NCI-H187 (cell line): ENCODE results near the gene ECT2.
"Not testable (repeated sequence)": the region's sequence is repeated elsewhere in the genome, so short reads cannot be mapped to it uniquely, and the experiment has no call there.

Source experiments
- DNase-seq, 2 experiments: peaks; one replicate each; lab custom pipeline; 2025; lab: John Stamatoyannopoulos, UW

The ECT2 gene

DNA sequence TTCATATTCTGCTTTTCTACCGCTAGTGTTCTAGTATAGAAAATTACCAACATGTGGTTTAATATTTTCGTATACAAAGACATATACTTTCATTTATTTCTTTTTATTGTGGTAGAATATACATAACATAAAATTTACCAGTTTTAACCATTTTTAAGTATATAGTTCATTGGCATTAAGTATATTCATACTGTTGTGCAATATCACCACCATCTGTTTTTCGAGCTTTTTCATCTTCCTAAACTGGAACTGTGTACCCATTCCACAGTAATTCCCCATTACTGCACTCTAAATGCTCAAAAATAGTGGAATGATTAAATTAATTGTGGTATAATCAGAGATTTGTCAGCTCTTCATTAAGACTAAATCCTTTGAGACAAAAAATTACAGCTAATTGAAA, 62.9 kb downstream of the ECT2 start:
- no peak for DNase-seq

DNA sequence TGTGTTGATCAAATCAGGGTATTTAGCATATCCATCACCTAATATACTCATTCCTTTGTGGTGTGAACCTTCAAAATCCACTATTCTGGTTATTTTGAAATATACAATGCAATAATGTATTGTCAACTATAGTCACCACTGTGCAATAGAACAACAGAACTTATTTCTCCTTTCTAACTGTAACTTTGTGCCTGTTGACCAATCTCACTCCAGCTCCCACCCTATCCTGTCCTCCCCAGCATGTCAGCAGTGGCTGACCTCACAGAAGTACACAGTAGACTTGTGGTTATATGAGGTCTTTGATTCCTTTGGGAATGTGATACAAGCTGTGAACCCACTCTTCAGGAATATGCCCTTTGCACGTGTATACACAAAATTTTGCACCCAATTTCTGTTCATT, 64.2 kb downstream of the ECT2 start:
- DNase-seq, result no peak

DNA sequence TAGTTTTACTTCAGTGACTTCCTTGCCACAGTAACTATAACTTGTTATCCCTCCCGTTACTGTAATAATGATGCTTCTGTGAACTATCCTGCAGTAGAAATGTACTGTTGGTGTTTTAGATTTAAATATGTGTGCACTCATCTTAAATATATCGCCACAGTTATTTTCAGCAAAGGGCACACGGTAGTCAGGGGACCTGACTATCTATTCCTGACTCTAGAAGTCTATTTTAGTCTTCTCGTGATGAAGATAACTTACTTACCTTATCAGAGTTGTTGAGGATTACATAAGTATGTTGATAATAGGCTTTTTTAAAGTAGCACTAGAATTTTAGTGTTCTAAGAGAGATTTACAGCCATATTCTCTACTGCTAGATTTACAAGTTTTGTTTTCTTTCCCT, 65.3 kb downstream of the ECT2 start:
- no peak for DNase-seq

DNA sequence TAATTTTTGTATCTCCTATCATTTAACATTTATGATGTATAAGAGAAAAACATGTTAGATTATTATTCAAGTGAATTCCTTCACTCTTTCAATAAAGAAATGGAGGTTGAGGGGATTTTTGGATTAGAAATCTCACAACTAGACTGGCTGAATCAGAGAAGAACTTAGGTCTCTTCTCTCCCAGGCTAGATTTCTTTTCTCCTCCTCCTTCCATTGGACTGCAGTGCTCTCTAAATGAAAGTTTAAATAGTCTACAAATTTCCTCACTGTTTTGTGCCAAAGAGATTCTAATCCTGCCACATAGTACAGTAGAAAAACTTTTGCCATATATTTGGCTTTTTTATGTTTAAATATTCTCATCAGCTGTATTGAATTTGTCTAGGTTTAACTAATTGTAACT, 65.8 kb downstream of the ECT2 start:
- DNase-seq, result no peak

DNA sequence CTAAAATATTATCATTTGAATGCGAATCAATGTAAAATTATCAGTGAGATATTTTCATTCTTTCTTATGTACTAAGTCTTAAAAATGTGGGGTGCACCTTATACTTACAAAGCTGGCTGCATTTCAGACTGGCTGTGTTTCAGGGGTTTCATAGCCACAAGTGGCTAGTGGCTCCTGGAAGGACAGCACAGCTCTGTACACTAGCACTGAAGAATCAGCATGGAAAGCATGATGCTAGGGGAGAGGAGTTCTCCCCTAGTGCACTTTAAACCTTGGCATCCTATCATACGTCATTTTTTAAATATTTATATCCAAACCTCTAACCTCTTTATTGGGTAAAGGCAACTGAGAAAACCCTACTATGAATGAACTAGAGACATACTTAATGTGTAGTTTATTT, 66.4 kb downstream of the ECT2 start:
- no peak for DNase-seq

DNA sequence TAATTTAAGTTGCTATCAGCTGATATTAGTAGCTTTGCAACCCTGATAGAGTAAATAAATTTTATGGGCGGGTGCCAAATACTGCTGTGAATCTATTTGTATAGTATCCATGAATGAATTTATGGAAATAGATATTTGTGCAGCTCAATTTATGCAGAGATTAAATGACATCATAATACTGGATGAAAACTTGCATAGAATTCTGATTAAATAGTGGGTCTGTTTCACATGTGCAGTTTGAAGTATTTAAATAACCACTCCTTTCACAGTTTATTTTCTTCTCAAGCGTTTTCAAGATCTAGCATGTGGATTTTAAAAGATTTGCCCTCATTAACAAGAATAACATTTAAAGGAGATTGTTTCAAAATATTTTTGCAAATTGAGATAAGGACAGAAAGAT, 70.0 kb downstream of the ECT2 start:
- DNase-seq, result no peak

DNA sequence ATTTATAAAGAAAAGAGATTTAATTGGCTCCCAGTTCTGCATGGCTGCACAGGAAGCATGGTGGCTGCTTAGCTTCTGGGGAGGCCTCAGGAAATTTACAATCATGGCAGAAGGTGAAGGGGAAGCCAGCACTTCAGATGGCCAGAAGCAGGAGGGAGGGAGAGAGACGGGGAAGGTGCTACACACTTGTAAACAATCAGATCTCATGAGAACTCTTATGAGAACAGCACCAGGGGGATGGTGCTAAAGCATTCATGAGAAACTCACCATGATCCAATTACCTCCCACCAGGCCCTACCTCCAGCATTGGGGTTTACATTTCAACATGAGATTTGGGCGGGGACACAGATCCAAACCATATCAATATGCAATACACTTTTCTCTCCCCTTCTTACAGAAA, 73.7 kb downstream of the ECT2 start:
- peak; percentile 4 to 32 for DNase-seq

DNA sequence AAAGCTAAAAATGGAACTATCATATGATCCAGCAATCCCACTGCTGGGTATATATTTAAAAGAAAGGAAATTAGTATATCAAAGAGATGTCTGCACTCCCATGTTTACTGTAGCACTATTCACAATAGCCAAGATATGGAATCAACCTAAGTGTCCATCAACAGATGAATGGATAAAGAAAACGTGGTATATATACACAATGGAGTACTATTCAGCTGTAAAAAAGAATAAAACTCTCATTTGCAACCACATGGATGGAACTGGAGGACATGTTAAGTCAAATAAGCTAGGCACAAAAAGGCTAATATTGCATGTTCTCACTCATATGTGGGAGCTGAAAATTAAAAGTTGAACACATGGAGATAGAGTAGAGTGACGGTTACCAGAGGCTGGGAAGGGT, 76.7 kb downstream of the ECT2 start:
- DNase-seq, result not testable (repeated sequence)

DNA sequence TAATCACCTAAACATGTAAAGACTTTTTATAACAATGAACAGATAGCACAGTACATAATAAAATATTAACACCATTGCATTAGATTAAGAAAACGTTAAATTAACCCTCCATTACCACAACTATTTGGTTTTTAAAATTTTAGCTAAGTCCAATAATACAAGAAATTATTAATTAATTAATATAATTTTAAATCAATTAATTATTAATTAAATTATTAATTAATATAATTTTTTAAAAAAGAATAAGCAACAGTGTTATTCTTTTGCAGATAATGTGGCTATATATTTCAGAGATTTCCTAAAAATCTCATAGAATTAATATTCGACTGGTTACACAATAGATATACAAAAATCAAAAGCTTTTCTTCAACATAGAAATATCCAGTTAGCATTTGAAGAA, 82.5 kb downstream of the ECT2 start:
- no peak for DNase-seq

DNA sequence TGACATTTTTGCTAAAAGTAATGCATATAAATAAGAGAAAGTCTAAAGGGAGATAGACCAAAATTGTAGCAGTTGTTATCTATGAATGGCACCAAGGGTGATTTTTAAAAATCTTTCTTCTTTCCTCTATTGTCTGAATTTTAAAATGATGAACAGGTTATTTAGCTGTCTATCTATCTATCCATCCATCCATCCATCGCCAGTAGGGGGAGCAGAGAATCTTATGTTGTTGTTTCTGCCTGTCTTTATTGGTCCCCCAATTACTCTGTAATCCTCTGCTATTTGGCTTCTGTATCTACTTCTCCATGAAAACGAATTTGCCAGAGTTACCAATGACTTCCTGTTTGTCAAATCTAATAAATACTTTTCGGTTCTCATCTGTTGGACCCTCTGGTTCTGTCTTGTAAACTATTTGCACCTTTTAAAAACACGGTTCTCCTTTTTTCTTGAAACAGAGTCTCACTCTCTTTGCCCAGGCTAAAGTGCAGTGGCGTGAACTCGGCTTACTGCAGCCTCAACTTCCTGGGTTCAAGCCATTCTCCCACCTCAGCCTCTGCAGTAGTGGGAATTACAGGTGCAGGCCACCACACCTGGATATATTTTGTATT, 86.0 kb downstream of the ECT2 start:
- peak in 1 of 2 experiments; percentile 0 for DNase-seq

DNA sequence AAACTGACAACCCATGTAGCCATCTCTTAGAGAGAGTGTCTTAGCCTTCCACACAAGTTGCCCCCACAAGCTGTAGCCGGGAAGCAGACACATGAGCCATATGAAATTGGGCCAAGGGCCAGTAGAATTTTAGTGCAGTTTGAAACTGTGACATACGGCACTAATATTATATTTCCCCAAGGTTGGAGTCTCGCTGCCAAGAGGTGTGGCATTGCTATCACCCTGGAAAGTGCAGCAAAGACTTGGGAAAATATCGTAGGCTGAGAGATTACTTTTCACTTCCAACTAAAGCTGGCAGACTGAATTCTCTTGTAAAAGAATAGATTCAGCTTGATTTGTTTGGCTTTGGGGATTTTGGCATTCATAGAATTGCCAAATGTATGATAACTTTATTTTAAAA, 89.2 kb downstream of the ECT2 start:
- DNase-seq, result no peak

DNA sequence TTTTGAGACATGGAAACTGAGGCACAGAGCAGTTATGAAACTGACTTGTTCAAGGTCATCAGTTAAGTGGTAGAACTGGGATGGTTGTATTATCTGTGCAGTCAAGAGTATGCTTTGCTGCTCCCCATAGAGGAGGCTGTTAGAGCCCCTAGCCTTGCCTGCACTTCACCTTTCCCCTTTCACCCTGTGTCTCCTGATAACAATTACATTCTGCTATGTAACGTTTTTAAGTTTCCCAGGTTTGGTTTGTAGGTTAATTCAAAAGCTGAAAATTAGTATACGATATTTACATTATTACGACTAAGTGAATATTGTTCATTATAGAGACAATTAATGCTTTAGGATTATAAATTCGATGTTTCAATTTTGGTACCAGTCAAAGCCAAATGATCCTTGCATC, 89.9 kb downstream of the ECT2 start:
- no peak for DNase-seq

DNA sequence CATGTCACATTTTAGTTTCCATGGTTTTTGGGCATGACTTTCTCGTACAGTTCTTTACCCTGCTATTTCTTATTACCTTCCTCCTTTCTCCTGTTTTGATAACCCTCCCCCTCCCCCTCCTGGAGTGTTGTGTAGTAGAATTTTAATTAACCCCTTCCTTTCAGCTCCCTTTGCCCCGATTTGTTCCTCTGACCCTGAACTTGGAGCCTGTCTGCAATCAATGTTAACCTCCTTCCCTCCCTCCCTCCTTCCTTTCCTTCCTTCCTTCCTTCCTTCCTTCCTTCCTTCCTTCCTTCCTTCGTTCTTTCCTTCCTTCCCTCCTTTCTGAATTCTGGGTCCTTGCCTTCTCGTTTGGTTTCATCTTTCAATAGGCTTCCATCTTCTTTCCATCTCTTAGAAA, 90.4 kb downstream of the ECT2 start:
- no peak for DNase-seq

DNA sequence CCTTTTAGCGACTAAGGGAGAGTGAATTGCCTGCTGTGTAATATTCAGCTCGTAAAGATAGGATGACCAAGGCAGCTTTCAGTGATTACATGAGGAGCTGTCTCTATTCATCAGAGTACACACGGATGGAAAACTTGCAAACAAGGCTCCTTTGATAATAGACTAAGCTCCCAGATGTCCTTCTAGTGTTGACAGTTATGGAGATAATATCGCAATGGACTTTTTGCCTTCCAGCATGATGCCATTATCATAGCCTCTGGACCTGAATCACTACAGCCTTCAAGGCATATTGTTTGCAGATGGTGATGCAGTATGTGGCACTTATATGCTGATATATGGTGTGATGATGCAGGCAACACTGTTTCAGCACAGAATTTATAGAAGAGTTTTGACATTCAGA, 93.9 kb downstream of the ECT2 start:
- no peak for DNase-seq

DNA sequence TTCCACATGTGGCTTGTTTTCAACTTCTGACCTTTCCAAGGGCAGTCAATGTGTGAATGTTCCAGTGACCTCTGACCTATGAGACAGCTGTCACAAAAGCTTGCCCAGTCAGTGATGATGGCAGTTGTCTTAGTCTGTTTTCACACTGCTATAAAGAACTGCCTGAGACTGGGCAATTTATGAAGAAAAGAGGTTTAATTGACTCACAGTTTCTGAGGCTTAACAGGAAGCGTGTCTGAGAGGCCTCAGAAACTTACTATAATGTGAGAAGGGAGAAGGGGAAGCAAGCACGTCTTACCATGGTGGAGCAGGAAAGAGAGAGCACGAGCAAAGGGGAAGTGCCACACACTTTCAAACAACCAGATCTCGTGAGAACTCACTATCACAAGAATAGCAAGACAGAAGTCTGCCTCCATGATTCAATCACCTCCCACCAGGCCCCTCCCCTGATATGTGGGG, 95.6 kb downstream of the ECT2 start:
- no peak for DNase-seq

DNA sequence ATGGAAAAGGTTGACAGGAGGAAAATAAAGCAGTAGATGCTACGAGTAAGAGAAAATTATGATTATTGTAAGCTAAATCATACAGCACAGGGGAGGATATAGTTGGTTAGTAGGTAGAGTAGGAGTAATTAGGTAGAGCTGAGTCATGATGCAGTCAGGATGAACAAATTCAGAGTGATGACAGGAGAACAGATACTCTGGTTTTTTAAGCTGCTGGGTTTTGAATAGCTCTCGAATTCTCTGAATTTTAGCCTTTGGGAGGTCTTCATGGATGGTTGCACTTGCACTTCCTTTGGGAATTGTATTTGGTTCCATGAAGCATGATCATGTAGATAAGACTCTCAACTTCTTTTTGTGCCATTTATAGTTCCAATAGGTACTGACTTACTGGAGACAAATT, 96.2 kb downstream of the ECT2 start:
- DNase-seq, result no peak

DNA sequence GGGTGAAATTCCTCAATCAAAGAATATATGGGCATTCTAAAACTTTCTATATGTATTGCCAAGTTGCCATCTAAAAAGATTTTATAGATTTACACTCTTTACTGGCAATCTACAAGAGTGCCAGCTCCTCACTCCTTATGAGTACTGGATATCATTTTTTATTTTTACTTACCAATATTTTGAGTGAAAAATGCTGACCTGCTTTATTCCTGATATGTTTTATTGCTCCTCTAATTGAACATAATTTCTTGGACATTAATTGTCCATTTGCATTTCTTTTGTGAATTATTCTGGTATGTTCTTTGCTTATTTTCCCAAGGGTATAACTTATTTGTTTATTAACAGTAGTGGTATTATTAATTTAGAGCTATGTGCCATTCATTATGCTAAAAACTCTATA, 96.8 kb downstream of the ECT2 start:
- no peak for DNase-seq

DNA sequence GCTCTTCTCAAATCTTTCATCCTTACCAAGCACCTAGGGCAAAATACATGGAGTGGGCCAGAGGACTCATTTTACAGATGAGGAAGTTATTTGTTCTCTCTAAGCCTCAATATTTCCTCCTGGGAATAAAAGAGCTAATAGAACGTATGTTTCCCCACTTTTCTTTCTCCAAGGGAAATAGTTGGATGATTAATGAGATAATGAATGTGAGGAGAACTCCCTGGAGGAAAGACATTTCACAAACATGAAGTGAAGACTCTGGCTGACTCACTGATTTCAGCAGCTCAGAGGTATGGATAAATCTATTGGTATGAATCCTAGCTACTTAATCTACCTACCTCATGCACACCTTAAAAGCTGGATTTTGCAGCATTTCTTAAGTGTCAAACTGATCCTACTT, 98.4 kb downstream of the ECT2 start:
- DNase-seq, result no peak

DNA sequence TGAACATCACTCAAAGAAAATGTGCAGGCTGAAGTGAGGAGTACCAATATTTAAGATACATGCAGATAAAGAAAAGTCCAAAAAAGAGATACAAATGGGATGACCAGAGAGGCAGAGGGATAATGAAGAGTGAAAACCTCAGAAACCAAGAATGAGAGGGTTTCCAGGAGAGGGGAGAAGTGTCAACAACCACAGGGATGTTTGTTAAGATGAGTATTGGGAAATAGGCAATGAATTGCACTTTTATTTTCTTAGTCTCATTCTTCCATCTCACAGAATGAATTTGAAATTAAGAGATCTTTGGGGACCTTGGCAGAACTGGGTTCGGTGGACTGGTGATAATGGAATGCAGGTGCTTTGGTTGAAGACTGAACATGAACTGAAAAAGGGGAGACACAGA, 102.5 kb downstream of the ECT2 start:
- no peak for DNase-seq

DNA sequence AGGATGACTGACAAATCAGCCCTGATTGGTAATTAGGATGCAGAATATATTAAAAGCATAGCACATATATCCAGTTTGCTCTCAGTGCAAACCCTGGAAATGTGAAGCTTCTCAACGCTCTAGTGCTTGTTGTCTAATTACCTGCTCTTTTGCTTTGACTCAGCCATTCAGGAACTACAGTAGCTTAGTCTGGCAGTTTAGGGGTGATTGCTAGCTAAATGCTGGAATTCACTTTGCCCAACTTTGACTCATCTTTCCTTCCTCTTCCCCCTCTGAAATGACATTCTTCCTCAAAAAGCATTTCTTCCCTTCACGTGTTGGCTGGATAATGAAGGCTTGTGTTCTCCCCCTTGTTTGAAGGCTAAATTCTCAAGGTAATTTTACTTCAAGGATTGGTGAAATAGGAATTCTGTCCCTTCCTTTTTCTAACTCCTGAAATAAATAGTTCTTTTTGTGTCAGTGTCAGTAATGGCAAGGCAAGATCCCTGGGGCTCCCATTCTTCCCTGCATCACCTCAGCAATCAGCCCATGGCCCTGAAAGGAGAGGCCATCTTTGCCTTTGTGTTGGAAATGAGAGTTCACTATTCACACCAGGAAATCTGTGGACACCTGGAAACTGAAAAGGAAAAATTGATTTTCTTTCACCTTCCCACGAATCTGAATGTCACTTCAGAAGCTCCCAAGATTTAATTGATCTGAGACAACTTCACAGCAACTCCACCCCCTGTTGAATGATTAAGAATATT, 103.6 kb downstream of the ECT2 start:
- no peak for DNase-seq

DNA sequence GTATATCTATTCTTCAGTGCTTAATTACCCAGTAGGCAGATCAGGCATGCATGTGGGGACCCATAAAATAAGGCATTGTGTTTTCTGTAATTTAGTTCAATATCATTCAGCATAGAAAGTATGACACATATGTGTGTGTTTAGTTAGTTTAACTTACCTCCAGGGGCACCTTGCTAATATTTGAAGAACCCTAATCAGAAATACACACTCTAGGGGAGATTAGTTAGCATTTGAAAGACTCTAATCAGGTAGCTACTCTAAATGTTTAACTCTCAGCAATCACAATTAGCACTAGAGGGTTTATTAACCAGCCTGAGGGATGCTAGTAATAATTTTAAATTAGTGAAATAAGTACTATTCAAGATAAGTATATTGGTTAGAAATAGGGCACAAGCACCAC, 104.5 kb downstream of the ECT2 start:
- DNase-seq, result no peak

DNA sequence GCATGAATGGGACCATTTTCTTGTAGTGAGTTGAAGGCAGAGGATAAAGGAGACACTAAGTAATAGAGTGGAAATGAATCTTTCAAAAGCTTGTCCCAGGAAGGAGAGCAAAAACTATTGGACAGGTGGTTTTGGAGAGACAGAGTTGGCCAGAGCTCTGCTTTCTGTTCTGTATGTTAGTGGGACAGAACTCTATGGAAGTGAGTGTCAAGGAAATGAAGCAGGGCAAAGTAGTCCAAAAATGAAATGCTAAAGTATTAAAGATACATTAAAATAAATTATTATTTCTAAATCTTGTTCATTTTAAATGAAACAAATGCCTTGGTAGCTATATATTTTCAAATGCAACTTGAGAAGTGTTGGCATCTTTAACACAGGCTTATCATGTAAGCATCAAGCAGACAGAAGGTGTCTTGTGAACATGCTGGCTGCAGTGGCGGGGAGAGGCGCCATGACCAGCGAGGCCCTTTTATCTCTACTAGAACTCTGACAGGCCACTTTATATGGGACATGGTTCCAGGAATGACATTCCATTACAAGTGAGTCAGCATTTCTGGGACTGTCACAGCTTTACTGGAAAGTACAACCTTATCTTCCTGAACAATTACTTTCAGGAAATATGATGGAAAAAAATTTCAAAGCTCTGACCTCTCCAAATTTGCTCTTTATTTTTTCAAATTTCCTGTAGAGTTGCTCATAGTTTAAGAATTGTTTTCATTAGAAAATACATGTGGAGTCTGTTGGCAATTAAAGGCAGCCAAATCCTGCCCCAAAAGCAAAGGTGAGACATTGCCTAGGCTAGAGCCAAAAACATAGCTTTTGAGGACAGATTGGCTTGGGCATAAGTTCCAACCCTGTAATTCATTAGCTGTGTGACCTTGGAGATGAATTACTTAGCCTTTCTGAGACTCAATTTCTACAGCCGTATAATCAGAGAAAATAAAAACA, 106.5 kb downstream of the ECT2 start:
- DNase-seq, result no peak

DNA sequence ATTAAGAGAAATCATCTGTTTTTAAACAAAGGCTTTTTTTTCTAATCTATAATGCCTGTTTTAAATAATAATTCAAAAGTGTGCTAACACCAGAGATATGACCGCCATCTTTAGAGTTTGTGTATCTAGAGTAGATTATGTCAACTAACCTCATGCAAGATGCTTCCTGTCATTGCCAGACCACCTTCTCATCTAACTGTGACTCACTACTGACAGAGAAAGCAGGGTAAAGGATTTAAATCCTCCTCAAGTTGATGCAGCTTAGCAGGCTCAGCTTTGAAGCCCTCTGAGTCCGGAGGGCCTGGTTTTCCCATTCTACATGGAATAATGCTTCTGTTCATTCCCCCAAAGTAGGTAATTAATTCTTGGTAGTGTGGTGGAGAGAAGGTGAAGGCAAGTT, 108.5 kb downstream of the ECT2 start:
- no peak for DNase-seq
